ENCODE data around the gene RALGPS1.

RALGPS1 gene

GRCh38 chr9:127027694-127028093 is 113.1 kb downstream of the RALGPS1 start:
- no peak for DNase-seq (ENCODE audit: low read depth)
- TF ChIP-seq CTCF (conservative IDR thresholded peaks at IDR 0.05; ENCODE audit: low read depth, low read length): no peak
- no peak overlapping the region for H3K4me3 ChIP-seq (ENCODE audit: low read length)

- H3K4me3 ChIP-seq (ENCODE audit: low read length): no peak overlapping the region
- TF ChIP-seq CTCF (conservative IDR thresholded peaks at IDR 0.05; ENCODE audit: low read depth, low read length): no peak
- DNase-seq (ENCODE audit: low read depth): no peak
Observed at GRCh38 chr9:127029548-127029947, 115.0 kb downstream of the RALGPS1 start.

GRCh38 chr9:127030814-127031740 is 116.5 kb downstream of the RALGPS1 start:
- no peak overlapping the region for H3K4me3 ChIP-seq (ENCODE audit: low read length)
- DNase-seq (ENCODE audit: low read depth): no peak
- no peak for TF ChIP-seq CTCF (conservative IDR thresholded peaks at IDR 0.05; ENCODE audit: low read depth, low read length)

GRCh38 chr9:127032256-127032655 is 117.7 kb downstream of the RALGPS1 start:
- H3K4me3 ChIP-seq (ENCODE audit: low read length): no peak overlapping the region
- no peak for TF ChIP-seq CTCF (conservative IDR thresholded peaks at IDR 0.05; ENCODE audit: low read depth, low read length)
- no peak for DNase-seq (ENCODE audit: low read depth)

- DNase-seq (ENCODE audit: low read depth): no peak
- no peak overlapping the region for H3K4me3 ChIP-seq (ENCODE audit: low read length)
- no peak for TF ChIP-seq CTCF (conservative IDR thresholded peaks at IDR 0.05; ENCODE audit: low read depth, low read length)
Observed at GRCh38 chr9:127033061-127033460, 118.5 kb downstream of the RALGPS1 start.

GRCh38 chr9:127033789-127034188 is 119.2 kb downstream of the RALGPS1 start:
- no peak overlapping the region for H3K4me3 ChIP-seq (ENCODE audit: low read length)
- no peak for DNase-seq (ENCODE audit: low read depth)
- TF ChIP-seq CTCF (conservative IDR thresholded peaks at IDR 0.05; ENCODE audit: low read depth, low read length): no peak

- no peak for TF ChIP-seq CTCF (conservative IDR thresholded peaks at IDR 0.05; ENCODE audit: low read depth, low read length)
Observed at GRCh38 chr9:127034691-127035090, 120.1 kb downstream of the RALGPS1 start.

More at GRCh38 chr9:127034691-127035090, 120.1 kb downstream of the RALGPS1 start:
- no peak overlapping the region for H3K4me3 ChIP-seq (ENCODE audit: low read length)
- DNase-seq (ENCODE audit: low read depth): no peak

All from retinal pigment epithelial cell (primary cell).